ENCODE results near the gene DPH3. TPM values are rescaled to one million over a fixed set of nuclear protein-coding genes. Genes with fewer than 3 reads are reported as not detected.

Gene DPH3
- total RNA-seq, 3 donors from 2014 or later = 20.0 to 26.4 (median 21.0) TPM

- no peaks in the 10 kb centered on the region for H3K4me1 ChIP-seq (ENCODE audit: low read depth)
- H3K36me3 ChIP-seq (ENCODE audit: low read depth) = no peaks in the 10 kb centered on the region
- intact Hi-C loops (cut with DNase I, micrococcal nuclease) = loop anchor here in 1 of 2 donors (5.0 kb wide), 1 partner anchor 268 kb away; no protein-coding TSS in a partner anchor
- TF ChIP-seq CTCF (IDR thresholded peaks at IDR 0.05) = no peak
- no peak overlapping the region for H3K4me3 ChIP-seq
- H3K9me3 ChIP-seq = no peaks in the 10 kb centered on the region
- ATAC-seq = no peak
- DNase-seq = no peak
Measured at GRCh38 chr3:16284633-16285032, 19.9 kb upstream of the DPH3 start.

GRCh38 chr3:16280671-16281070 is 15.9 kb upstream of the DPH3 start:
- DNase-seq (no peak), ATAC-seq (no peak)
- TF ChIP-seq CTCF (IDR thresholded peaks at IDR 0.05) = no peak
- Histone ChIP-seq H3K9me3 (no peaks in the 10 kb centered on the region), H3K4me1 (ENCODE audit: low read depth) (no peaks in the 10 kb centered on the region), H3K4me3 (no peak overlapping the region), H3K36me3 (ENCODE audit: low read depth) (no peaks in the 10 kb centered on the region)
- intact Hi-C loops (cut with DNase I, micrococcal nuclease) = no loop called here

- DNase-seq (no peak), ATAC-seq (no peak)
- no peaks in the 10 kb centered on the region for H3K36me3 ChIP-seq (ENCODE audit: low read depth)
- no peaks in the 10 kb centered on the region for H3K9me3 ChIP-seq
- no peaks in the 10 kb centered on the region for H3K4me1 ChIP-seq (ENCODE audit: low read depth)
- H3K4me3 ChIP-seq = no peak overlapping the region
- TF ChIP-seq CTCF (IDR thresholded peaks at IDR 0.05) = no peak
- intact Hi-C loops (cut with DNase I, micrococcal nuclease) = no loop called here
Measured at GRCh38 chr3:16279010-16279801, 14.5 kb upstream of the DPH3 start.

GRCh38 chr3:16277471-16277870 is 12.7 kb upstream of the DPH3 start:
- DNase-seq (no peak), ATAC-seq (no peak)
- no peak for TF ChIP-seq CTCF (IDR thresholded peaks at IDR 0.05)
- intact Hi-C loops (cut with DNase I, micrococcal nuclease) = no loop called here
- Histone ChIP-seq H3K4me1 (ENCODE audit: low read depth) (no peaks in the 10 kb centered on the region), H3K9me3 (no peaks in the 10 kb centered on the region), H3K36me3 (ENCODE audit: low read depth) (no peaks in the 10 kb centered on the region), H3K4me3 (no peak overlapping the region)

- intact Hi-C loops (cut with DNase I, micrococcal nuclease) = no loop called here
- no peak overlapping the region for H3K4me3 ChIP-seq
- no peaks in the 10 kb centered on the region for H3K4me1 ChIP-seq (ENCODE audit: low read depth)
- no peak for DNase-seq
- no peak for ATAC-seq
- no peak for TF ChIP-seq CTCF (IDR thresholded peaks at IDR 0.05)
- H3K9me3 ChIP-seq = no peaks in the 10 kb centered on the region
- H3K36me3 ChIP-seq (ENCODE audit: low read depth) = no peaks in the 10 kb centered on the region
Measured at GRCh38 chr3:16273867-16274266, 9.1 kb upstream of the DPH3 start.
